ENCODE measurements around the gene DSCAM. TPM values are rescaled to one million over a fixed set of nuclear protein-coding genes. Genes with fewer than 3 reads are reported as not detected.

Gene DSCAM
- total RNA-seq, 1 experiment from 2014 or later, result 0.33 TPM

DNA sequence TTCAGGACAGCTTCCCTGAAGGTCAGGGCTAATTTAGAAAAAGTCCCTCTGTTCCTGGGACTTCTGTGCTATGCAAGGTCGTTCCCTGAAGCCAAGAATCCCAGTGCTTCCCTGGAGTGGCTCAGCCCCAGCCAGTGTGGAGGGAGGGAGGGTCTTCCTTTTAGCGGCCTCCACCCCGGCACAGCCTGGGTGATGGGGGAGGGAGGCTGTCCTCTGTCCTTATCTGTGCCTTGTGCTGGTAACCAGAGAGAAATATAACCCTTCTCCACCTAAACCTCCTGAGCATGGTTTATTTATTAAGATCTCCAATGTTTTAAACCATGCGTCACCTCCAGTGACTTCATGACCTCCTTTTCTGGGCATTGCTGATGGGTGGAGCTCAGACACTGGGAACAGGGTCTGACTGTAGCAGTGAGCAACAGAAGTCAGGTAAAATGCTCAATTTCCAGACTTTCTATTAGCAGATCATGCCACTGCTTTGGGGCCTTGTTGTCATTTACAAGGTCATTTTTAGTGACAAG lies 157.1 kb downstream of the DSCAM start:
- Mint-ChIP-seq H3K4me1 (ENCODE audit: insufficient read depth, unreplicated experiment) (no peaks in the 10 kb centered on the region), H3K36me3 (ENCODE audit: insufficient read depth, unreplicated experiment) (no peaks in the 10 kb centered on the region), H3K4me3 (ENCODE audit: unreplicated experiment) (no peak overlapping the region), H3K9me3 (ENCODE audit: unreplicated experiment) (peaks cover 8% of the 10 kb centered on the region), H3K27ac (ENCODE audit: low read depth, unreplicated experiment) (no peak overlapping the region), H3K27me3 (ENCODE audit: insufficient read depth, unreplicated experiment) (no peaks in the 10 kb centered on the region)
- intact Hi-C loops (cut with micrococcal nuclease), result no loop called here
- TF ChIP-seq, protein P1, sequence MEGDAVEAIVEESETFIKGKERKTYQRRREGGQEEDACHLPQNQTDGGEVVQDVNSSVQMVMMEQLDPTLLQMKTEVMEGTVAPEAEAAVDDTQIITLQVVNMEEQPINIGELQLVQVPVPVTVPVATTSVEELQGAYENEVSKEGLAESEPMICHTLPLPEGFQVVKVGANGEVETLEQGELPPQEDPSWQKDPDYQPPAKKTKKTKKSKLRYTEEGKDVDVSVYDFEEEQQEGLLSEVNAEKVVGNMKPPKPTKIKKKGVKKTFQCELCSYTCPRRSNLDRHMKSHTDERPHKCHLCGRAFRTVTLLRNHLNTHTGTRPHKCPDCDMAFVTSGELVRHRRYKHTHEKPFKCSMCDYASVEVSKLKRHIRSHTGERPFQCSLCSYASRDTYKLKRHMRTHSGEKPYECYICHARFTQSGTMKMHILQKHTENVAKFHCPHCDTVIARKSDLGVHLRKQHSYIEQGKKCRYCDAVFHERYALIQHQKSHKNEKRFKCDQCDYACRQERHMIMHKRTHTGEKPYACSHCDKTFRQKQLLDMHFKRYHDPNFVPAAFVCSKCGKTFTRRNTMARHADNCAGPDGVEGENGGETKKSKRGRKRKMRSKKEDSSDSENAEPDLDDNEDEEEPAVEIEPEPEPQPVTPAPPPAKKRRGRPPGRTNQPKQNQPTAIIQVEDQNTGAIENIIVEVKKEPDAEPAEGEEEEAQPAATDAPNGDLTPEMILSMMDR (IDR thresholded peaks at IDR 0.05; ENCODE audit: unreplicated experiment), result no peak
- BruUV-seq (replicated peaks), result no TSS peak
- CTCF ChIA-PET, result no interaction called here
- POLR2A ChIA-PET, result no interaction called here
- no peak for DNase-seq (ENCODE audit: unreplicated experiment)

DNA sequence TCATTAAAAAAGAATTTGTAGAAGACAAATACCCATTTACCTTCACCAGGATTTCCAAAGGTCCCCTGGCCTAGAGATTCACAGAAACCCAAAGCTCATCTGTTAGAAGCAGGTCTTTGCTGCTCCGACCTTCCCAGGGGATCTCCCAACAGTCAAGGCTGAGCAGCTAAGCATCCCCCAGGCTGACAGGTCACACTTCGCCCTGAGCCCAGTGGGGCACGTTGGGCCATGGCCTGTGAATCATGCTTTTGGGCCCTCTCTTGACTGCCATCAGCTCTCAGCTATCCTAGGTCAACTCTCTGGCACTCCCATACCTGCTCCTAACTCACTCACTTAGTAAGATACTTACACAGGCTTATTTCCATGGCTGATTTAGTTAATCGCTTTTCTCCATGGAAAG lies 157.7 kb downstream of the DSCAM start:
- no TSS peak for BruUV-seq (replicated peaks)
- ChIA-PET POLR2A (no interaction called here), CTCF (no interaction called here)
- no peaks in the 10 kb centered on the region for H3K27me3 Mint-ChIP-seq (ENCODE audit: insufficient read depth, unreplicated experiment)
- H3K9me3 Mint-ChIP-seq (ENCODE audit: unreplicated experiment), result peaks cover 8% of the 10 kb centered on the region
- H3K4me3 Mint-ChIP-seq (ENCODE audit: unreplicated experiment), result no peak overlapping the region
- H3K4me1 Mint-ChIP-seq (ENCODE audit: insufficient read depth, unreplicated experiment), result no peaks in the 10 kb centered on the region
- no peak overlapping the region for H3K27ac Mint-ChIP-seq (ENCODE audit: low read depth, unreplicated experiment)
- TF ChIP-seq, protein P1 (IDR thresholded peaks at IDR 0.05; ENCODE audit: unreplicated experiment), result no peak
- no peak for DNase-seq (ENCODE audit: unreplicated experiment)
- intact Hi-C loops (cut with micrococcal nuclease), result no loop called here
- H3K36me3 Mint-ChIP-seq (ENCODE audit: insufficient read depth, unreplicated experiment), result no peaks in the 10 kb centered on the region

DNA sequence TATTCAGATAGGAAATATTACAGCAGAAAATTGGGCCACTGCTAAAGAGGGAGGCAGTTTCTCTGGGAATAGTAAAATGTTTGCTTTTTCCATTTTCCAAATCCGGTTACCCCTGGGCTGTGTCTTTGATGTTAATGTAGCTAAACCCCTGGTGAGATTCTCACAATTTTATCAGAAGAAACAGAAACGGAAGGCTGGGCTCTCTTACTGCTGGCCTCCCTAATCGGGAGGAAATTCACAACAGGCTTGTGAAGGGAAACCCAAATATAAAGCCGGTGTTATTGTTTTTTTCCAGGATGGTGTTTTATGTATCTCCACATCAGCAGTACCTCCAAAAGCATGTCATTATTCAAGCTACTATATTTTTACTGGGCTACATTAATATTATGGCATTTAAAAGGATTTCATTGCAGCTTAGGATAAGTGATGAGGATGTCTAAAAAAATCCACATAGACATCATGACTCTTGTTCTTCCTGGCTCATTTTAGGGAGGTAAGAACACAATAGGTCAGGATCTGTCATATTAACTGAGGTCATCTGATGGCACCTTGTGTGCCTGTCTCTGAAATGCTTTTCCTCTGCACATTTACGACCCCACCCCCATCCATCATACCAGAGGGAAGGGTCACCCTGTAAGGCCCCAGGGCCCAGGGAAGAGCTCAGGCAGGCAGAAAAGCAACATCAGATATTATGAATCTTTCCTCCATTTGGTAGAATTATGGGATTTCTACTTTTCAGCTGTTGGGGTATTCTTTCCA lies 158.7 kb downstream of the DSCAM start:
- Mint-ChIP-seq H3K4me3 (ENCODE audit: unreplicated experiment) (no peak overlapping the region), H3K27ac (ENCODE audit: low read depth, unreplicated experiment) (no peak overlapping the region), H3K36me3 (ENCODE audit: insufficient read depth, unreplicated experiment) (no peaks in the 10 kb centered on the region), H3K27me3 (ENCODE audit: insufficient read depth, unreplicated experiment) (no peaks in the 10 kb centered on the region), H3K9me3 (ENCODE audit: unreplicated experiment) (peaks cover 13% of the 10 kb centered on the region), H3K4me1 (ENCODE audit: insufficient read depth, unreplicated experiment) (no peaks in the 10 kb centered on the region)
- ChIA-PET POLR2A (no interaction called here), CTCF (no interaction called here)
- intact Hi-C loops (cut with micrococcal nuclease), result no loop called here
- BruUV-seq (replicated peaks), result no TSS peak
- no peak for DNase-seq (ENCODE audit: unreplicated experiment)
- TF ChIP-seq, protein P1 (IDR thresholded peaks at IDR 0.05; ENCODE audit: unreplicated experiment), result no peak

DNA sequence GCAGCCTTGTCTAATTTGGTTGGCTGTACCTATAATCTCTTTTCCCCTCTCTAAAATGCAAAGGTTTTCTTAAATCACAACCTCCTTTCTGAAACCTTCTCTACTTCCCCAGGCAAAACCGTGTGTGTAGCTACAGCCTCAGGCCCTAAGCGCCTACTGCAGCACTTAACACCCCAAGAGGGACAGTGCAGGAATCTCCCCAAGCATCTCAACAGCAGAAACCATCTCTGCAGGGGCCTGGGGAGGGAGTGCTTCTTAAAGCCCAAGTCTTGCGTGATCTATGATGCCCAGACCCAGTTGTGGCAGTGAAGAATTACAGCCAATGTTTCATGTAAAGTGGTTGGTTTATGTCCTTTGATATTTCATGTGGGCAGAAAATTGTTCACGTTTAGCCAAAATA lies 159.3 kb downstream of the DSCAM start:
- ChIA-PET CTCF (no interaction called here), POLR2A (interaction anchor here (1.0 kb wide), 1 partner anchor 15 kb away, joined by 3 read pairs; no protein-coding TSS in a partner anchor)
- H3K9me3 Mint-ChIP-seq (ENCODE audit: unreplicated experiment), result peaks cover 19% of the 10 kb centered on the region
- no peak overlapping the region for H3K27ac Mint-ChIP-seq (ENCODE audit: low read depth, unreplicated experiment)
- no TSS peak for BruUV-seq (replicated peaks)
- TF ChIP-seq, protein P1 (IDR thresholded peaks at IDR 0.05; ENCODE audit: unreplicated experiment), result no peak
- no peaks in the 10 kb centered on the region for H3K4me1 Mint-ChIP-seq (ENCODE audit: insufficient read depth, unreplicated experiment)
- H3K36me3 Mint-ChIP-seq (ENCODE audit: insufficient read depth, unreplicated experiment), result no peaks in the 10 kb centered on the region
- DNase-seq (ENCODE audit: unreplicated experiment), result no peak
- intact Hi-C loops (cut with micrococcal nuclease), result no loop called here
- no peak overlapping the region for H3K4me3 Mint-ChIP-seq (ENCODE audit: unreplicated experiment)
- H3K27me3 Mint-ChIP-seq (ENCODE audit: insufficient read depth, unreplicated experiment), result no peaks in the 10 kb centered on the region

All from MCF 10A (cell line).